Subcutaneous abdominal adipose tissue (tissue), 5 donors: Measurements from ENCODE around the gene SMIM7.

ENCODE experiments used
- H3K27ac ChIP-seq: one replicate; pipeline ENCODE4 v1.7.0; 2013; ENCODE audit warnings: low read depth, mild to moderate bottlenecking, inconsistent platforms, low read length, moderate library complexity
- H3K27me3 ChIP-seq, 5 donors: one replicate each; pipeline ENCODE4 v1.7.0; 2013; ENCODE audit warnings: low read length in 5 of 5, inconsistent platforms in 1 of 5; ENCODE audit not compliant: control insufficient read depth in 5 of 5, insufficient read depth in 4 of 5
- H3K36me3 ChIP-seq, 5 donors: one replicate each; pipeline ENCODE4 v1.7.0; 2013; ENCODE audit warnings: low read length in 5 of 5; ENCODE audit not compliant: control insufficient read depth in 5 of 5, insufficient read depth in 5 of 5
- H3K4me1 ChIP-seq, 5 donors: one replicate each; pipeline ENCODE4 v1.7.0; 2013; ENCODE audit warnings: low read length in 5 of 5, mild to moderate bottlenecking in 3 of 5, moderate library complexity in 1 of 5; ENCODE audit not compliant: control insufficient read depth in 5 of 5, insufficient read depth in 5 of 5
- H3K4me3 ChIP-seq, 5 donors: one replicate each; pipeline ENCODE4 v1.7.0; 2013; ENCODE audit warnings: low read length in 5 of 5, low read depth in 1 of 5
- H3K9ac ChIP-seq, 5 donors: one replicate each; pipeline ENCODE4 v1.7.0; 2013; ENCODE audit warnings: low read length in 5 of 5, mild to moderate bottlenecking in 4 of 5, moderate library complexity in 3 of 5
- H3K9me3 ChIP-seq, 5 donors: one replicate each; pipeline ENCODE4 v1.7.0; 2013; ENCODE audit warnings: low read length in 5 of 5; ENCODE audit not compliant: control insufficient read depth in 5 of 5
- donor health status: healthy.
- donor health status: healthy.
- donor health status: healthy.
- donor health status: healthy.
- donor health status: healthy.

Gene SMIM7

GRCh38 chr19:16614941-16615340 is 45.0 kb downstream of the SMIM7 start:
- Histone ChIP-seq H3K9me3 (no peaks in the 10 kb centered on the region), H3K27me3 (no peaks in the 10 kb centered on the region), H3K4me1 (peaks cover 14 to 57% (median 49%) of the 10 kb centered on the region in 5 donors), H3K36me3 (no peaks in the 10 kb centered on the region), H3K27ac (no peak overlapping the region), H3K4me3 (no peak overlapping the region), H3K9ac (peak overlapping the region in 1 of 5 donors; percentile 38)

- no peak overlapping the region for H3K4me3 ChIP-seq
- H3K36me3 ChIP-seq: no peaks in the 10 kb centered on the region
- H3K4me1 ChIP-seq: peaks cover 14 to 56% (median 40%) of the 10 kb centered on the region in 5 donors
- no peak overlapping the region for H3K9ac ChIP-seq
- H3K27ac ChIP-seq: no peak overlapping the region
- no peaks in the 10 kb centered on the region for H3K27me3 ChIP-seq
- no peaks in the 10 kb centered on the region for H3K9me3 ChIP-seq
Measured at GRCh38 chr19:16613841-16614240, 46.1 kb downstream of the SMIM7 start.

DNA sequence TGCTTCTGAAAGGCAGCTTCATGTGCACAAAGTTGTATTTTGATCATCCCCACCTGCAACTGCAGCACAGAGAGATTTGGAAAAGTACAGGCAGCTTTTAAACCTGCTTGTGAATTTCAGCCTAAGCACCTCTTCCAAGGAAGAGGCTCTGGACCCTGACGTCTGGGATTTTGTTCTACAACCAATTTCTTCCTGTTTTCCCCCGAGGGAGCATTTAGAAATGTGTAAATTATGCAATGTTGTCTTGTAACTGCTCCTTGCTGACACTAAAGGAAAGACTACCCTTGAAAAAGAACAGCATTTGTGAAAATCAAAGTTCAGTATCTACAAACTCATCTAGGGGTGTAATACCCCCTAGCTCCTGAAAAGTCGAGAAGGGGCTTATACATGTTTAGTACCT is 47.3 kb downstream of the SMIM7 start:
- Histone ChIP-seq H3K4me1 (peaks cover 23 to 58% (median 50%) of the 10 kb centered on the region in 5 donors), H3K36me3 (no peaks in the 10 kb centered on the region), H3K9ac (no peak overlapping the region), H3K9me3 (no peaks in the 10 kb centered on the region), H3K27ac (peak overlapping the region; percentile 70), H3K4me3 (peak overlapping the region in 1 of 5 donors; percentile 9), H3K27me3 (no peaks in the 10 kb centered on the region)

- Histone ChIP-seq H3K4me1 (peaks cover 23 to 71% (median 56%) of the 10 kb centered on the region in 5 donors), H3K4me3 (no peak overlapping the region), H3K36me3 (no peaks in the 10 kb centered on the region), H3K9ac (no peak overlapping the region), H3K27ac (peak overlapping the region; percentile 46), H3K9me3 (no peaks in the 10 kb centered on the region), H3K27me3 (no peaks in the 10 kb centered on the region)
Measured at GRCh38 chr19:16611121-16611520, 48.8 kb downstream of the SMIM7 start.

DNA sequence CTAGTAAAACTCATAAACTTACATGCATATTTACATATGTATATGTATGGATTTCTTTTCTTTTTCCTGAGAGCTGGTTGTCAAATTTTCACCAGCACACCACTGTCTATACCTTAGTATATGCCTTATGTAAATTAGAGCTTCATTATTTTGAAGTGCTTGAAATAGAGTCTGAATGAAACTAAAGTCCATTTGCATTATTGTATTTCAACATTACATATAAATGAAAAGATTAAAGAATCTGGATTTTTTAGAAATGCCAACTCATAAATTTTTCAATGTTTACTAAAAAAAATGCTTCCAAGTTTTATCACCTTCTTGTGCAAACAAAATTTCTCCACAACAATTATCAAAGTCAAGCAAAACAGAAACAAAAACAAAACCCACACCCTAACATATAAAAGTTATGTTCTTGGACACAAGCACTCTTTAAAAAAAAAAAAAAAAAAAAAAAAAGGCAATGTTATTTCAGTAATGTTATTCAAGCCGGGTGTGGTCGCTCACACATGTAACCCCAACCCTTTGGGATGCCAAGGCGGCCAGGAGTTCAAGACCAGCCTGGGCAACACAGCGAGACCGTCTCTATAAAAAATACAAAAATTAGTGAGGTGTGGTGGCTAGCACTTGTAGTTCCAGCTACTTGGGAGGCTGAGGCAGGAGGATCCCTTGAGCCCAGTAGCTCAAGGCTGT is 50.3 kb downstream of the SMIM7 start:
- Histone ChIP-seq H3K9me3 (no peaks in the 10 kb centered on the region), H3K36me3 (no peaks in the 10 kb centered on the region), H3K4me1 (peaks cover 26 to 86% (median 66%) of the 10 kb centered on the region in 5 donors), H3K27ac (no peak overlapping the region), H3K4me3 (no peak overlapping the region), H3K27me3 (no peaks in the 10 kb centered on the region), H3K9ac (no peak overlapping the region)

DNA sequence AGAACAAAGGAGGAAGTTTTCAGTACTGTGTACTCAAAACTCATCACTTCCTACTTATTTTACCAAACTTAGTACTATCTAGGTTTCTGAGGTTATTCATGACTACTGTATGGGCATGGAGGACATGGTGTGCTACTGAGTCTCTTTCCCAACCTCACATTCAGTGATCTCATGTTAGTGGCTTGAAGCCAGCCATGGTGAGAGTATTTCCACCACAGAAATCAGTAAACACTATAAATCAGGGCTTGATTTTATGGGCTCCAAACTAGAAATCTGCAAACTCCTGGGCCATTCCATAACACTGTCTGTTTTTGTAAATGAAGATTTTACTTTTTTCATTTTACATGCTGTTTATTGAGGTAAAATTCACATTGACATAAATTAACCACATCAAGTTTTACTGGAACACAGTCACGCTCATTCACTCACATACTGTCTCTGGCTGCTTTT is 51.6 kb downstream of the SMIM7 start:
- no peaks in the 10 kb centered on the region for H3K36me3 ChIP-seq
- peaks cover 28 to 93% (median 76%) of the 10 kb centered on the region in 5 donors for H3K4me1 ChIP-seq
- H3K4me3 ChIP-seq: no peak overlapping the region
- H3K9me3 ChIP-seq: no peaks in the 10 kb centered on the region
- no peaks in the 10 kb centered on the region for H3K27me3 ChIP-seq
- H3K27ac ChIP-seq: peak overlapping the region; percentile 75
- peak overlapping the region in 2 of 5 donors; percentile 32 to 64 for H3K9ac ChIP-seq

DNA sequence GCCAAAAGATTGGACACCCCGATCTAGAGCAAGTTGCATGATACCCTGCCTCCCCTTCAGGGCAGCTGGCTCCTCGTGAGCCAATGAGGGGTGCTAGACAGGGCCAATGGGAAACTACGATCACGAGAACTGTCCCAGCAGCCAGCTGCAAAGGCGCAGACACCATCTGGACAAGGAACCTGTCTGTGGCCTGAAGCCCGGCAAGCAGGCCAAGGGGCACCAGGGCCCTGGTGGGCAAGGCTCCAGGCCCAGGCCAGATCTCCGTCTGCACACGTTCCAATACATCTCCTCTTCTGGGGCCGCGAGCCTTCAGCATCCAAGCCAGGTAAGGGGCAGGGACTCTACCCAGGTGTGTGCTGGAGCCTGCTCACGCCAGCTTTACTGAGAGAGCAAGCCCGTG is 52.1 kb downstream of the SMIM7 start:
- H3K27ac ChIP-seq: peak overlapping the region; percentile 75
- H3K4me3 ChIP-seq: peak overlapping the region in 1 of 5 donors; percentile 3

DNA sequence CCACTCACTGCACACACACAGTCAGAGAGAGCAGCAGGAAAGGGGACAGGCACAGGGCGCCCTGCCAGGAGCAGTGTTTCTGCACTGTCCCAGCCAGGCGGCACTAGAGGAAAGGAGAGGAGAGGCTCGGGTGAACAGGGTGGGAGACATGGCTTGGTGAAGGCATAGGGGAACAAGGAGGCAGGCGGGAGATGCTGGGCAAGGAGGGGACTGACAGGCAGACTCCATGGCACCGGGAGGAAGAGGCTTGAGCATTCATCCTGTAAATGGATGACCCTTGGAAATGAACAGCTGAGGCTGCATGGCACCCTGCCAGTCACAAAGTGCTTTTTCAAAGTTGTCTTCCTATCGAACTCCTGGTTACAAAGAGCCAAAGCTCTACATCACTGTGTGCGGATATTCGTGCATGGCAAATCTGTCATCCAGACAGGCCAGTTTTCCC is 54.4 kb downstream of the SMIM7 start:
- H3K9me3 ChIP-seq: no peaks in the 10 kb centered on the region
- no peak overlapping the region for H3K4me3 ChIP-seq
- H3K27ac ChIP-seq: peak overlapping the region; percentile 41
- no peak overlapping the region for H3K9ac ChIP-seq
- H3K36me3 ChIP-seq: peaks cover 0 to 2% (median 0%) of the 10 kb centered on the region in 5 donors
- H3K27me3 ChIP-seq: no peaks in the 10 kb centered on the region
- peaks cover 23 to 90% (median 63%) of the 10 kb centered on the region in 5 donors for H3K4me1 ChIP-seq

More for the DNA sequence above, 52.1 kb downstream of the SMIM7 start:
- Histone ChIP-seq H3K36me3 (no peaks in the 10 kb centered on the region), H3K4me1 (peaks cover 33 to 93% (median 76%) of the 10 kb centered on the region in 5 donors), H3K9me3 (no peaks in the 10 kb centered on the region), H3K27me3 (no peaks in the 10 kb centered on the region), H3K9ac (peak overlapping the region in 1 of 5 donors; percentile 32)

GRCh38 chr19:16605115-16605514 is 54.8 kb downstream of the SMIM7 start:
- no peaks in the 10 kb centered on the region for H3K9me3 ChIP-seq
- peak overlapping the region; percentile 41 for H3K27ac ChIP-seq
- no peak overlapping the region for H3K9ac ChIP-seq
- no peaks in the 10 kb centered on the region for H3K27me3 ChIP-seq
- H3K36me3 ChIP-seq: peaks cover 0 to 2% (median 0%) of the 10 kb centered on the region in 5 donors
- no peak overlapping the region for H3K4me3 ChIP-seq
- peaks cover 22 to 91% (median 67%) of the 10 kb centered on the region in 5 donors for H3K4me1 ChIP-seq

GRCh38 chr19:16604615-16605014 is 55.3 kb downstream of the SMIM7 start:
- Histone ChIP-seq H3K9me3 (no peaks in the 10 kb centered on the region), H3K36me3 (peaks cover 0 to 2% (median 0%) of the 10 kb centered on the region in 5 donors), H3K27ac (no peak overlapping the region), H3K9ac (no peak overlapping the region), H3K4me1 (peaks cover 22 to 92% (median 66%) of the 10 kb centered on the region in 5 donors), H3K4me3 (no peak overlapping the region), H3K27me3 (no peaks in the 10 kb centered on the region)
